ENCODE measurements around the gene ITGB3. TPM values are rescaled to one million over a fixed set of nuclear protein-coding genes. Genes with fewer than 3 reads are reported as not detected.

The ITGB3 gene
- total RNA-seq, 2 donors from 2014 or later = 2.0 to 2.1 TPM

GRCh38 chr17:47246120-47246519 is 7.5 kb upstream of the ITGB3 start:
- TF ChIP-seq CTCF (IDR thresholded peaks at IDR 0.05) = no peak
- H3K4me1 ChIP-seq = no peaks in the 10 kb centered on the region
- intact Hi-C loops (cut with DNase I) = loop anchor here (5.0 kb wide), 1 partner anchor 61 kb away; no protein-coding TSS in a partner anchor
- no peak for DNase-seq
- H3K9me3 ChIP-seq = no peaks in the 10 kb centered on the region
- H3K27me3 ChIP-seq = no peaks in the 10 kb centered on the region
- H3K4me3 ChIP-seq = no peak overlapping the region
- no peak for ATAC-seq
- H3K36me3 ChIP-seq (replicated peaks in 1 of 2; ENCODE audit: insufficient read depth in 1 of 2, low read depth in 2 of 2) = no peaks in the 10 kb centered on the region
- 64 to 73% methylated on average over 2 of the region's 2 CpGs for WGBS, 2 donors
- no peak overlapping the region for H3K27ac ChIP-seq

GRCh38 chr17:47250855-47251254 is 2.8 kb upstream of the ITGB3 start:
- Histone ChIP-seq H3K27ac (no peak overlapping the region), H3K27me3 (peaks cover 0 to 13% of the 10 kb centered on the region in 2 donors), H3K4me1 (peaks cover 15% of the 10 kb centered on the region), H3K9me3 (no peaks in the 10 kb centered on the region), H3K4me3 (no peak overlapping the region), H3K36me3 (replicated peaks in 1 of 2; ENCODE audit: insufficient read depth in 1 of 2, low read depth in 2 of 2) (no peaks in the 10 kb centered on the region)
- DNase-seq = no peak
- whole genome bisulfite sequencing, 2 donors = 73 to 83% methylated on average over 2 of the region's 2 CpGs
- no peak for ATAC-seq
- TF ChIP-seq CTCF (IDR thresholded peaks at IDR 0.05) (no peak), POLR2A (IDR thresholded peaks at IDR 0.05) (no peak)
- intact Hi-C loops (cut with DNase I) = no loop called here

- H3K27ac ChIP-seq = no peak overlapping the region
- peaks cover 0 to 18% of the 10 kb centered on the region in 2 donors for H3K27me3 ChIP-seq
- TF ChIP-seq CTCF (IDR thresholded peaks at IDR 0.05) (no peak), POLR2A (IDR thresholded peaks at IDR 0.05) (no peak)
- H3K36me3 ChIP-seq (replicated peaks in 1 of 2; ENCODE audit: insufficient read depth in 1 of 2, low read depth in 2 of 2) = no peaks in the 10 kb centered on the region
- H3K4me3 ChIP-seq = no peak overlapping the region
- no peaks in the 10 kb centered on the region for H3K9me3 ChIP-seq
- peaks cover 15% of the 10 kb centered on the region for H3K4me1 ChIP-seq
- ATAC-seq (no peak), DNase-seq (no peak)
- 79 to 85% methylated on average over 1 of the region's 1 CpG for WGBS, 2 donors
- intact Hi-C loops (cut with DNase I) = no loop called here
These were observed 2.1 kb upstream of the ITGB3 start for GRCh38 chr17:47251421-47251940.

- peaks cover 15% of the 10 kb centered on the region for H3K4me1 ChIP-seq
- no peaks in the 10 kb centered on the region for H3K36me3 ChIP-seq (replicated peaks in 1 of 2; ENCODE audit: insufficient read depth in 1 of 2, low read depth in 2 of 2)
- no peaks in the 10 kb centered on the region for H3K9me3 ChIP-seq
- 78 to 100% methylated on average over 1 of the region's 1 CpG for WGBS, 2 donors
- no peak overlapping the region for H3K27ac ChIP-seq
- no peak for TF ChIP-seq POLR2A (IDR thresholded peaks at IDR 0.05)
- TF ChIP-seq CTCF (IDR thresholded peaks at IDR 0.05) = no peak
- intact Hi-C loops (cut with DNase I) = no loop called here
- no peak for DNase-seq
- no peak for ATAC-seq
- no peak overlapping the region for H3K4me3 ChIP-seq
- H3K27me3 ChIP-seq = peaks cover 0 to 24% of the 10 kb centered on the region in 2 donors
These were observed 1.4 kb upstream of the ITGB3 start for GRCh38 chr17:47252209-47252608.

- intact Hi-C loops (cut with DNase I) = no loop called here
- DNase-seq (no peak), ATAC-seq (no peak)
- H3K9me3 ChIP-seq = no peaks in the 10 kb centered on the region
- no peak for TF ChIP-seq CTCF (IDR thresholded peaks at IDR 0.05)
- TF ChIP-seq POLR2A (IDR thresholded peaks at IDR 0.05) = no peak
- H3K27me3 ChIP-seq = peaks cover 0 to 24% of the 10 kb centered on the region in 2 donors
- WGBS, 2 donors = 63 to 72% methylated on average over 9 to 10 of the region's 10 CpGs
- H3K4me3 ChIP-seq = no peak overlapping the region
- peaks cover 15% of the 10 kb centered on the region for H3K4me1 ChIP-seq
- no peaks in the 10 kb centered on the region for H3K36me3 ChIP-seq (replicated peaks in 1 of 2; ENCODE audit: insufficient read depth in 1 of 2, low read depth in 2 of 2)
- H3K27ac ChIP-seq = no peak overlapping the region
These were observed 688 bp upstream of the ITGB3 start for GRCh38 chr17:47252766-47253512.
